HG02973 (cell line): ENCODE measurements around the gene FOXG1.
A peak's percentile ranks its signal among the peaks of the same experiment; 100 is the strongest.

Source experiments
- ATAC-seq: cut with Tn5 transposase; IDR thresholded peaks from one replicate; pipeline ENCODE4 v1.9.1; 2021; ENCODE audit warnings: moderate library complexity; ENCODE audit not compliant: unreplicated experiment

Gene FOXG1

DNA sequence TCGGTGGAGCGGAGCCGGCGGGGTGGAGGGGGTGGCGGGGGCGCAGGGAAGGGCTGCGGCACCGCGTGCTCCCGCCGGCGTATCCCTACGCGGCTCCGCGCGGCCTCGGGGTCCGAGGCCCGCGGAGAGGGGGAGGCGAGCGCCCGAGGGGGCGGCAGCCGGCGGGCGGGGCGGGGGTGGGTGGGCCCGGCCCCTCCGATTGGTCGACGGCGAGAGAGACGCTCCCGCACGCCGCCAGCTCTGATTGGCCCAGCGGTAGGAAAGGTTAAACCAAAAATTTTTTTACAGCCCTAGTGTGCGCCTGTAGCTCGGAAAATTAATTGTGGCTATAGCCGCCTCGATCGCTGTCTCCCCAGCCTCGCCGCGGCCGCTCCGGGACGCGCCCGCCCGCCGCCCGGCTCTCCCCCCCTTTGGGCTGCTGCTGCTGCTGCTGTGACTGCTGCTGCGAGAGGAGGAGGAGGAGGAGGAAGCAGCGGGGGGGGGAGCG, at the start of gene FOXG1:
FOXG1 (plus strand) TSS at position 319 of the 487 bp plus-strand sequence. CDS start 493 bp downstream, outside the sequence.
- no peak for ATAC-seq

DNA sequence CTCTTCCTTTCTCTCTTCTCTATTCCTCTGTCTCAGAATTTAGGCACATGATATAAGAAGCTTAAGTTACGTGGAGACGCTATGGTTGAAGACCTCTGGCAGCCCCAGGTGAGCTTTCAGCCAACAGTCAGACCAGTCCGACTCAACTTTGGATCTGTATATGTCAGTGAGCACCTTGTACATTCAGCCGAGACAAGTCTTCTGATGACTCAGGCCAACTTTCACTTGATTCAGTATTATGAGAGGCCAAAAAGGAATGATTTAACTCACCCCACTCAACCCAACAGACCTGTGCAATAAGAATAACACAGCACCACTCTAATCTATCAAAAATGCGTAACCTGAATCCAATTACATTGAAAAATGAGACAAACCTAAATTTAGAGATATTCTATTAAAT, 47.5 kb upstream of the FOXG1 start:
- no peak for ATAC-seq

DNA sequence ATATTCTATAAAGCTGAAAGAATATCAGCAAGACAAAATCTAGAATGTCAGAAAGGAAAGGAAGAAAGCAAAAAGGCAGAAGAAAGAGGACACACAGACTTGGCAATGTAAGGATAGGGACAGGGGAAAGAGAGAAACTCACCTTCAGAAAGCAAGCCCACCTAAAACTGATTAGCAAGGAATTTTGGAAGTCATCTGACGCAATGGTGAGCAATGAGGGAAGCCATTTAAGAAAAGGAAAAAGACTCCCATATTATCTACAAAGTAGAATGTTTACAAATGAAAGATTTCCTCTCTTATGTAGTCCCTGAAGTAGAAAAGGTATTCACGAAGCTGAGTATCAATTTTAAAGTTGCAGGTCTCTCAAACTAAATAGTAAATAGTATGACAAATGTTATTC, 35.2 kb upstream of the FOXG1 start:
- ATAC-seq: no peak

DNA sequence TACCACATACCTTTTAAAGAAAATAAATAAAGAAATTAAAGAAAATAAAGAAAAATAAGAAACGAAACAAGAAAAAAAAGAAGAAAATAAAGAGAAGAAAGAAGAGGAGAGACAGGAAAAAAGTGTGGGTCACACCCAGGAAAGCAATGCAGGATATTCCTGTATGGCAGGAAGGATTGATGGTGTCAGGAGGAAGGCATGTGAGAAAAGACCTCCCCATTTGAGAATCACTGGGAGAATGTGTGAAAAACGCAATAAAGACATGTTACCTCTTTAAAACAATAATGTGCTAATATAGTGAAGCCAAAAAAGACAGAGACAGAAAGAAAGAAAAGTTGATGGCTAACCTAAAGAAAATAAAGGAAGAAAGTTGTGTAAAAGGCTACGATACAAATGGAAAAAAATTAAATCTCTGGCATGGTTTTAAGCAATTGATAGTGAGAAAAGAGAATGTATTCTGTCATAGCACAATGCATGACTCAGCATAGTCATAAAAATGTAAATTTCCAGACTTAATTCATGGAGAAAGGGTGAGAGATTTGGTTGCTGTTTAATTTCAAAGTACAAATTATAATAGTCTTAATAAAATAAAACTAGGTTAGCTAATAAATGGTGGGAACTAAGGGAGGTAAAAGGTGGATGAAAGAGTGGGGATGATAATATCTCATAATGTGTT, 24.3 kb upstream of the FOXG1 start:
- no peak for ATAC-seq

DNA sequence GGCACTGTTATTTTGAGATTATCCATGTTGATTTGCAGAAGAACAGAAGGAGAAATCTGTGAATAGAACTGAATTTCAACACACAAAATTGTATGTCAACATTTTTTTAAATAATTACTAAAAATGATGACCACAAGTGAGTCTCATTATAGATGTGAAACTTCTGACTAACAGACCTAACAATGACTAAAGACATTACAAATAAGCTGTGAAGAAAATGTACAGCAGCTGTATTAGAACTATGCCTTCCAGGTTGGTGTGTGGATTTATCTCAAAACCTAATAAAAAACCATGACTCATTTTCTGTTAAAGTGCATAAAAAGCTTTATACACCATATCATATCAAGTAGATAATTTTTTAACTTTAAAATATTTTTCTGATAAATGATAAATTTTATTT, 22.5 kb upstream of the FOXG1 start:
- no peak for ATAC-seq

DNA sequence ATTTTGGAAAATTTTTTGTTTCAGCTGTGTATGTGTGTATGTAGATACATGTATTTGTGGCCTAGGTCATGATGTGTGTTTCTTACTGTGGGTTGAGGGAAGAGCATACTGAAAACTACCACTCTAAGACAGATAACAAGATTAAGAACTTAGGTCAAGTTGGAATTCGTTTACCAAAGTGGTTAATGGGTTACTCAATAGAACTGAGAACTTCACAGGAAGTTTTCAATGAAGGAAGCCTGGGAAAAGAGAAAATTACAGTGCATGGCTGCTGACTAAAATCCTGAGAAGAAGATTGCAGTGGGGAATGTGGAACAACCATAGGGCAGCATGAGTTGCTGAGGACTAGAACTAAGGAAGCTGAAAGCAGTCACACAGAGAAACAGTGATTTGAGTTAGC, 21.4 kb upstream of the FOXG1 start:
- no peak for ATAC-seq

DNA sequence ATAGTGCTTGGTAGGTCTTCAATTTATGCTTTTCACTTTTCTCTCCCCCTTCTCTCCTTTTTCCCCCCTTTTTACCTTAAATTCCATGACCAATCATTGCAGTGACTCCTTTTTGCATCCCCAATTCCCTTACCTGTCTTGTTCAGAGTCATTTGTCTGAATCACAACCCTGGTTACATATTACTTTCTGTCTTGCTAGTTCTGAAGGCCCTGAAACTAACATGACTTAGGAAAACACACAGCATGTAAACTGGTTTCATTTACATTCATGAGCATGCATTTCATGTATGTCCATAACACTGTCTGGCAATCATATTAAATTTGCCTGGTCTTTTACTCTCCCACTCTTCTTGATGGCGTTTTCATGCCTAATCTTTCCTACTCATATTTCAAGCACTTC, 20.3 kb upstream of the FOXG1 start:
- ATAC-seq: no peak

DNA sequence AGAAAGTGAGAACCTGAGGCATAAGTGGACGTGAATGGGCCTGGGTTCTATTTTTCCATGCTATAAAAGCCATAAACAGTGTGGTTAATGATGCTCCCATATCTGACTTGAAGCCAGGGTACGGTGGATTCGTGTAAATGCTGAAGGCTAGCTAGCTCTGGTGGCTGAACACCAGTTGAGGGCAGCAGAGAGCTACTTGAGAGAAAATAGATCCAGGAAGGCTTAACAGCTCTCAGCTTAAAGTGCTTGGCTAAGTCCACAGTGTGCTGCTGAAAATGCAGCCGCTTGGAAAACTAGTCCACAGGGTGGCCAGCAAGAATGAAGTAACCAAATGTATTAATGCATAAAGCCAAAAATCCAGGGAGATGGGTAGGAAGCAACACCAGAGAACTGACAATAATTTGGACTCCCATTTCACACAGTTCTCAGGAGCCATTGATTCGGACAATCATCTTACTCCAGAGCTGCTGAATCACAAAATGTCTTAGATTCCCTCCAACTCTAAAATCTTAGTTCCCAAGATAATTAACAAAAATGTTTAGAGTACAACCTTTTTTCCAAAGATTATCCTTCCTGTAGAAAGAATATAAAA, 15.0 kb upstream of the FOXG1 start:
- peak; percentile 56 for ATAC-seq

DNA sequence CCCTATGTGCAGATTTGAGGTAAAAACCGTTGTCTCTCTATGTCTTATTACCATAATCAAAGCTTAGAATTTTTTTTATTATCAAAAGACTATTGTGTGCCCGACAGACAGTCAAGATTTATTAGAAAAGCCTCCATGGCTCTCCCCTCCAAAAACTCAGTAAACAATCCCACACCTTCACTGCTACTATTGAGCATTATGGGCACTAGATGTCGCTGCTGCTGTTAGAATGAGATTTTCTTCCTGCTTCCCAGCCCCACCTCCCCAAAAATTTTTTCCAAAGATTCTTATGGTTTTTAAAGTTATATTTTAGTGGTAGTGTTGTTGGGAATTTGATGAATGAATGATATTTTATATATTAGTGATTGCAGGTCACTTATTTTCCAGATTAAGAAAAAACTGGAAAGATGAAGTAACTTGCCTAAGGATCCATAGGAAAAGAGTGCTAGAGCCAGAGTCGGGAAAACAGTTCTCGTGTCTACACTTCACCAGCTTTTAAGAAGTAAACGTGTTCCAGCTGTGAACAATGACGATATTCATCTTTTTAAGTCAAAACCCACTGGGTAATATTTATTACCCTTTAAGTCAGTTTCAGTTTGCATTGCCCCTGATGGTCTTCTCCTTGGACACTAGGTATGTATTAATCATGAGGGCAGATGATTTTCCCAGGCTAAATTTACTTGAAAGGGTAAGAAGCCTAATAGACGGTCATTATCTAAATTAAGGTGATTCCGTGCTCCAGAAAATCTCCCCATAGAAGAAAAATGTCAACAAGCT, 12.2 kb upstream of the FOXG1 start:
- ATAC-seq: no peak

DNA sequence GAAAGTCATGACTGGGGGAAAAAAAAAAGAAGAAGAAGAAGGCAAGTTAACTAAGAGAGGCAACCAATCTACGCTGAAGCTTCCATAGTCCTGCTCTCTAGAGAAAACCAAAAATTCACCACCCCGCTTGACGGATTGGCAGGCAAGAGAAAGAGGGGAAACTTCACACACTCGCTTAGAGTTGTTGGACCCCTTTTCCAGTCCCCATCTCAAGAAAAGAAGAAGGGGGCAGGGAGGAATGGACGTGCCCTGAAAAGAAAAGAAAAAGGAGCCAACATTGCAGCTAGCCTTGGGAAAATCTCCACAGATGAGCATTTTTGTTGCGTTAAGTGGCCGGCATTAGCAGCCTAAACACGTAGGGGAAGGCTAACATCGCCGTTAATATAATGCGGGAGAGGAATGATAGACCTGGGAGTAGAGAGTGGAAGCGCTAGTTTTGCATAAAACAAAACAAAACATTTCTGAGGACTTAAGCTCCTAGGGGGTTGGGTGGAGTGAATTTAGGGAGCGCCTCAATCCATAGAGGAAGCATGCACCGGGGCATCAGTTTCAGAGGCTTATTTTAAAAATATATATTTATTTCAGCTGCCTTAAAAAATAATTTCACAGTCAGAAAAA, 11.3 kb upstream of the FOXG1 start:
- ATAC-seq: no peak

DNA sequence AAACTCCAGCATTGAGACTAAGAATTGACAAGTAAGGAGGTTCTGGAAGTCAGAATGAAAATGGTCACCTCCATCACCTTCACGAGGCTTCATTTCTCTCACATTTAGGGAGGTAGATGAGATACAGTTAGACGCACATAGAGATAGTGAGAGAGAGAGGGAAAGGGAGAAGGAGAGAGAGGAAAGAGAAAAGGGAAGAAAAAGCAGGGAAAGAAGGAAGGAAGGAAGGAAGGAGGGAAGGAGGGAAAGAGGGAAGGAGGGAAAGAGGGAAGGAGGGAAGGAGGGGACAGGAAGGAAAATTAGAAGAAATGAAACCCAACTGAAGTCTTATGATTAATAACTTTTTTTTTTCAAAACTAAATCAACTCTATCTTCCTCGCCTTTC, 10.7 kb upstream of the FOXG1 start:
- ATAC-seq: no peak

DNA sequence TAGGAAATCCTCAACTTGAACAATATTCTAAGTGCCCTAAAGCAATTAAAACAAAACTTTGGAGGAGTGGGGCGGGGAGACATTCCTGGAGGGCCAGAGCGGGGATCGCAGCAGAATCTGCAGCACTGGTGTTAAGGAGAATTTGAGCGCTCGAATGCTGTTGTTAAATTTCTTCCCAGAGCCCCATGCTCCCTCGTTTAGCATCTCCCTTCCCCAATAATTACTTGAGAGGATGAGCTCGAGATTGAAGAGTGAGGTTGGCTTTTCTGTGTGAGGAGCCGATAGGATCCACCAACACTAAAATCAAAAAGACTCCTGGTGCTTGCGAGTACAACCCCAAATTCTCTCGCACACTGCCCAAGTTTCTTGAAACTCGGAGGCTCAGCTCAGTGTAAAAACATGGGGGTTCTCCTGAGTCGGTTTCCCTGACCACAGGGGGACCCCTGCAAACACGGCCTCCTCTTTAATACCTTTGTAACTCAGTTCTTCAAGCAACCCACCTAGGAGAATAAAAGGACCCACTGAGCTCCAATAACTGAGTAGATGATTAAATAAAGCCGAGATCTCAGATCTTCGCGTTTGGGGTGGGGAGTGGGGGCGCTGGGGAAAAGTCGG, 10.2 kb upstream of the FOXG1 start:
- ATAC-seq: no peak

DNA sequence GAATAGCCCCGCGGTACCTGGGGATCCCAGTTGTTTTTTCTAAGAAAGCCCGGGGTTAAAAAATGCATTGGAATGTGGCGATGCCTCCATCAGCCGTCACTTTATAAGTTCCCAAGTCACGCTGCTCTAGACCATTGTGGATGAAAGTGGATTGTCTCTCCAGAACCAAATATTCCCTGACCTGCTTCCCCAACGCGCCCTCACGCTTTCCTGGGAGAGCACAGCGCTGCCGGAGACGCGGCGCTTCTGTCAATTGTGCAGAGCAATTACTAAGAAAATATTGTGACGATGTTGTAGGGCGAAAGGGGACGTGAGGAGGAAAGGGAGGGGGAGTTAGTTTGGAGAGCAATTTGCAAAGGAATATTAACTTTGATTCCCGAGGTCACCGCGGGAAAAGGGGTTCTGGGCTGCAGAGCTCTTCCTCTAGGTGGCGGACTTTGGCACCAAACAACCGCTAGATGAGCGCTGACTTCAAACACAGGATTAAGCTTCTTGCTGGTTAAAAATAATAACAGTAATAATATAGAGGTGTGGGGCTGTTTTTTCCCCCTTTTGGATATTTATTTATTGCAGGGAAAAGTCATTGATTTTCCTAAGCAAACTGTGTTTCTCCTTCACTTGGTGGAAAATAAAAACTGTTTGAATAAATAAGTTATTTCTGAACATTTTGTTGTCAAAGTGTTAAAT, 9.6 kb upstream of the FOXG1 start:
- ATAC-seq: no peak

DNA sequence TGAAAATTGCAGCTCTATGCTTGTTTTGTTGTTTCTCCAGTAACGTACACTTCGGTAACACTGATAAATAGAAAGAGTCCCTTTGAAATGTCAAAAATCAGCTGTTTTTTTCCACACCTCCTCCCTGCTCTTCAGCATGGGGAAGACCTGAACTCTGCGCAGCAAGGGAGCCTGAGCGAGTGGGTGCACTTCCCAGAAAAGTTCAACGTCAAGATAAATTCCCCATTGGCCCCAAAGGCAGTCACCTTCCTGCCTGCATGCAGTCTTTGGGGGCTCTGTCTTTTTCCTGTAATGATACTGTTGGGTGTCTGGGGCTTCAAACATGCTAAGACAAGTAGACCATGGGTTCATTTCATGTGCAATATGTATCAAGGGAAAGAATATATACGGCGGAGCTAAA, 8.8 kb upstream of the FOXG1 start:
- ATAC-seq: no peak

DNA sequence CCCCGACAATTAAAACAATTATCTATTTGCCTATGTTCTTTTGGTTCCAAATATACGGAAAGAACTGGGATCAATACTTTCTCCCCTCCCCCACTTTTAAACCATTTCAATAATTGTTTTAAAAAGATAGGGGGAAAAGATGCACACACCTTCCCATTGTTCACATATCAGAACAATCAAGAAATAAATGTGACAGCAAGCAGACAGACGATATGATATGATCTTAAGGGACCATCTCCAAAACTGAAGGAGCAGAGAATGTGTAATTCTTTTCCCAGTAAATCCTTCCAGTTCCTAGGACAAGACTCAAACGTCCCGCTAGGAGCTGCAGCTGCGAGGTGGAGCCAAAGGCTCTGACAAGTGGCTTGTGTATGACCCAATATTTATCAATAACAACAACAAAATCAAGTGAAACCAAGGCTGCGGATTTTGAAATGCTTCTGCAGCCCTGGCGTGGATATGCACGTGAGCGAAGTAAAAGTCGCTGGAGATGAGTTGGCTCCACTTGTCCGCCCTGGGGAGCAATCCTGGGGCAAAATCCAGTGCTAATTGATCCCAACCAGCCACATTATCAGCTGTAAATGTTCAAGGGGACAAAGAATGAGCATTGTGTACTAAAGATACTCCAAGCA, 8.2 kb upstream of the FOXG1 start:
- no peak for ATAC-seq

DNA sequence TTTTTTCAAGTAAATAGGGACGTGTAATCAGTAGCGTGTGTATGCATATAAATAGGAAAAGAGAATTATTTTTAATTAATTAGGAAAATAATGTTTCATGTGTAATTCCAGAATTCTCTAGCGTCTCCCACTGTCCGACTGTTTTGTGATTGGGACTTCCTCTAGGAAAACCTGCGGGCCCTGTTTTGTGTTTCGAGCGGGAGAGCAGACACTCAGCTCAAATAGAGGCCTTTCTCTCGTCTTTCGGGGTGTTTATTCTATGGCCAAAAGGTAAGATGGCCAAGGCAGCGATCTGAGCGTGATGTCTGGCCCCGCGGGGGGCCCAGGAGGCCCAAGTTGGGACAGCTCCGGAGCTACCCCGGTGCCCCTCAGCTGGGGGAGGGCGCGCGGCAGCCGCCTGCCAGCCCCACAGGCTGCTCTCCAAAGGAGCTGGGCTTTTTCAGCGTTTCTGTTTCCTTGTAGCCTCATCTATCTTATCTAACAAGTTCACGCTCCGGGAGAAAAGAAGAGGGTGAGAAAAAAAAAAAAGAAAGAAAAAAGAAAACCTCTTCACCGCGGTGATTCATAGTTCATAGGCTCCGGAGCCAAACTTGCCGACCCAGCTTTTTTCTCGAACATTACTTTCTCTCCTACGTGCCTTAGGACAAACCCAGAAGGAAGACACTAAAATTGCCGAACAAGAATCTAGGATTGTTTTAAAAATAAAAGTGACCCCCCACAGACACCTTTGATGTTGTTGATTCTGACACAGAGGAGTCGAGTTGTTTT, 7.5 kb upstream of the FOXG1 start:
- no peak for ATAC-seq

DNA sequence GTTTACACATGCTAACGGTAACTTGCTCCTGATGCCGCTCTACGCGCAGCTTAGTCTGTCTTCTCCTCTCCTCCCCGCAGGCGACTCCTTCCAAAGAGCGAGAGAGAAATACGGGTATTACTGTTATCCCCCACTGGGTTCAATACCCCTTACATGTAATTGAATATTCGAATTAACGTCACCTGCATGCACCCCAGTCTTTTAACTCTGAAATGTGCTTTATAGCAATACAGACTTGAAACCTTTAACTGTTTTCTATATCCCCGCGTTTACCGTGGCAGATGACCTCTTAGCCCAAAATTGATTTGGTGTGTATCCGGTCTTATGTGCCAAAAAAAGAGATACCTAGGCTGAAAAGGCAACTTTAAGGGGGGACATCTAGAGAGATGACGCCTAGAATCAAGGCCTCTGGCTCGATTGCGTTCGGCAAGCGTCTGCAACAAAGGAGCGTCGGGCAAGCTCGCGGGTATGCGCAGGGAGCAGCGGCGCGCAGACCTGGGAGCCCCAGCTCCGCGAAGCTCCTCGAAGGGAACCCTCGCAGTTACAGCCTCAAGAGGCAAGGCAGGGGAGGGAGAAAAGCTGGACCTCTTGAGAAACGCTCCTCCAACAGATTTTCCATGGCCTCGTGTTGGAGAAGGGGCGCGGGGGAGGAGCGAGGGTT, 6.8 kb upstream of the FOXG1 start:
- no peak for ATAC-seq

DNA sequence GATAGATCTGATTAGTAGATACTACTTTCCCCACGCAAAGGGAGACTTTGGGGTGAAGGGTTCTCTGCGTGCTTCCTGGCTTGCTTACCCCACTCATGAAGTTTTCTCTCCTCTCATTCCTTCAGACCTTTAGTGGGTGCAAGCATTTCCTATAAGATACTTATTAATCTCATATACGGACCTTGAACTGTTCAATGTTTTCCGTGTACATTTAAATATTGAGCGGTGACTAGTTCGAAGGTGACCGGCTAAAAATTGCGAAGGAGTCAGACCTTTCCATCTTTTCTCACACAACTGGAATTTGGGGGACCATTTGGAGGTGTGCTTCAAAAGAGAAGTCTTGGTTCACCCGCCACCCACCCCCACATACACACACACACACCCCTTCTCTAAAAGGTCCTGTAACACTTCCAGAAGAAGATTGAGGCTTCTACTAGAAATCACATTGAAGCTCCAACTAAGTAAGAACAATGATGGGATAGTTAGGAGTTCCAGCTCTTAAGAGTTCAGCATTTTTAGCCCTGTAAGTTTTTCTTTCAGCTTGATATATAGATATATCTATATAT, 6.1 kb upstream of the FOXG1 start:
- no peak for ATAC-seq
